NT2/D1 (cell line): ENCODE results near the gene ECSCR.
"Not testable (repeated sequence)": the region's sequence is repeated elsewhere in the genome, so short reads cannot be mapped to it uniquely, and the experiment has no call there.

ENCODE experiments used
- DNase-seq: peaks from one replicate; pipeline ENCODE4 v3.0.0-alpha.2; 2011; ENCODE audit warnings: low read depth, low spot score
- H3K27me3 ChIP-seq: 2 replicates; pipeline ENCODE4 v1.6.0; 2011; ENCODE audit warnings: mild to moderate bottlenecking; ENCODE audit not compliant: insufficient read length, insufficient read depth
- H3K36me3 ChIP-seq: 2 replicates; pipeline ENCODE4 v1.6.1; 2011; ENCODE audit warnings: mild to moderate bottlenecking, low read length, mixed read lengths; ENCODE audit not compliant: insufficient read depth, insufficient read length
- H3K4me1 ChIP-seq: 2 replicates; pipeline ENCODE4 v1.5.1; 2011; ENCODE audit not compliant: insufficient read depth, insufficient read length
- H3K4me3 ChIP-seq: 2 replicates; pipeline ENCODE4 v1.5.1; 2011; ENCODE audit warnings: low read depth; ENCODE audit not compliant: insufficient read length
- H3K9ac ChIP-seq: 2 replicates; pipeline ENCODE4 v1.6.0; 2011; ENCODE audit warnings: low read depth; ENCODE audit not compliant: insufficient read length
- H3K9me3 ChIP-seq: 2 replicates; pipeline ENCODE4 v1.5.1; 2011; ENCODE audit warnings: mild to moderate bottlenecking, low read length; ENCODE audit not compliant: insufficient read depth
- SUZ12 ChIP-seq: IDR thresholded peaks from 2 replicates; pipeline ENCODE4 v1.6.1; 2011; ENCODE audit not compliant: insufficient read length, insufficient read depth; ENCODE audit errors: extremely low read depth
- YY1 ChIP-seq: IDR thresholded peaks from 2 replicates; pipeline ENCODE4 v1.6.1; 2011; ENCODE audit not compliant: insufficient read length, insufficient read depth
- ZNF274 ChIP-seq: IDR thresholded peaks from 2 replicates; pipeline ENCODE4 v1.6.1; 2011; ENCODE audit warnings: mild to moderate bottlenecking, low read depth, low read length

Gene ECSCR

GRCh38 chr5:139462586-139463276 is at the start of gene ECSCR:
Gene ECSCR, minus strand, starts transcription at chr5:139462743. Its CDS starts 73 bp downstream, at chr5:139462670.
- no peaks in the 10 kb centered on the region for H3K27me3 ChIP-seq
- no peaks in the 10 kb centered on the region for H3K9me3 ChIP-seq
- no peak for TF ChIP-seq YY1
- no peak for TF ChIP-seq ZNF274
- no peak for TF ChIP-seq SUZ12
- no peak within 1 kb of the TSS for H3K4me3 ChIP-seq
- H3K9ac ChIP-seq: no peak within 1 kb of the TSS
- no peak for DNase-seq
- H3K36me3 ChIP-seq: no peaks in the 10 kb centered on the region
- peaks cover 13% of the 10 kb centered on the region for H3K4me1 ChIP-seq

GRCh38 chr5:139504722-139505121 is 42.2 kb upstream of the ECSCR start:
- not testable (repeated sequence) for H3K27me3 ChIP-seq, H3K9ac ChIP-seq, H3K4me1 ChIP-seq, H3K4me3 ChIP-seq, H3K36me3 ChIP-seq, DNase-seq
- peaks cover 11% of the 10 kb centered on the region; the same call in 1 of the 2 replicates for H3K9me3 ChIP-seq

- H3K9me3 ChIP-seq: peaks cover 11% of the 10 kb centered on the region; the same call in 1 of the 2 replicates
- not testable (repeated sequence) for H3K4me1 ChIP-seq, H3K9ac ChIP-seq, H3K27me3 ChIP-seq, DNase-seq, H3K36me3 ChIP-seq
- peak overlapping the region; percentile 42 for H3K4me3 ChIP-seq
Measured at GRCh38 chr5:139503879-139504278, 41.3 kb upstream of the ECSCR start.

DNA sequence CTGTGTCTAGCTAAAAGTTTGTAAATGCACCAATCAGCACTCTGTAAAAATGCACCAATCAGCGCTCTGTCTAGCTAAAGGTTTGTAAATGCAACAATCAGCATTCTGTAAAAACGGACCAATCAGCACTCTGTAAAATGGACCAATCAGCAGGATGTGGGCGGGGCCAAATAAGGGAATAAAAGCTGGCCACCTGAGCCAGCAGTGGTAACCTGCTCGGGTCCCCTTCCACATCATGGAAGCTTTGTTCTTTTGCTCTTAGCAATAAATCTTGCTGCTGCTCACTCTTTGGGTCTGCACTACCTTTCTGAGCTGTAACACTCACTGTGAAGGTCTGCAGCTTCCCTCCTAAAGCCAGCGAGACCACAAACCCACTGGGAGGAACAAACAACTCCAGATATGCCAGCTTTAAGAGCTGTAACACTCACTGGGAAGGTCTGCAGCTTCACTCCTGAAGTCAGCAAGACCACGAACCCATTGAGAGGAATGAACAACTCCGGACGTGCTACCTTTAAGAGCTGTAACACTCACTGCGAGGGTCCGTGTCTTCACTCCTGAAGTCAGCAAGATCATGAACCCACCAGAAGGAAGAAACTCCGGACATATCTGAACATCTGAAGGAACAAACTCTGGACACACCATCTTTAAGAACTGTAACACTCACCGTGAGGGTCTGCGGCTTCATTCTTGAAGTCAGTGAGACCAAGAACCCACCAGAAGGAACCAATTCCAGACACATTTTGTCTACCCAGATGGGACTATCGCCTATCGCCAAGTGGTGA is 40.7 kb upstream of the ECSCR start:
- DNase-seq, H3K4me1 ChIP-seq, H3K36me3 ChIP-seq, H3K27me3 ChIP-seq, H3K9ac ChIP-seq: not testable (repeated sequence)
- H3K9me3 ChIP-seq: peaks cover 11% of the 10 kb centered on the region; the same call in 1 of the 2 replicates
- H3K4me3 ChIP-seq: peak overlapping the region; percentile 42

DNA sequence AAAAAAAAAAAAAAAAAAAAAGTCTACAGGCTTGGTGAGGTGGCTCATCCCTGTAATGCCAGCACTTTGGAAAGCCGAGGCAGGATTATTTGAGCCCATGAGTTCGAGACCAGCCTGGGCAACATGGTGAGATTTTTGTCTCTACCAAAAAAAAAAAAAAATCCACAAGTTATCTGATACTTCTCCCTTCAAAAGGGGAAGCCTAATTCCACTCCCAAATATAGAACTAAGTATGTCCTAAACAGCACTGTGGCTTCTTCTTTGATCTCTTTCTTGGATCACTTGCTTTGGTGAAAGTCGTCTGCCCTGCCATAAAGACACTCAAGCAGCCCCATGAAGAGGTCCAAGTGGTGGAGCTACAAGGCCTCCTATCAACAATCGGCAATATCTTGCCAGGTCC is 38.8 kb upstream of the ECSCR start:
- no peak for TF ChIP-seq ZNF274
- no peak for TF ChIP-seq SUZ12
- no peak for TF ChIP-seq YY1
- Histone ChIP-seq H3K9ac (no peak overlapping the region), H3K27me3 (no peaks in the 10 kb centered on the region), H3K4me3 (no peak overlapping the region), H3K4me1 (no peaks in the 10 kb centered on the region), H3K36me3 (no peaks in the 10 kb centered on the region), H3K9me3 (peaks cover 11% of the 10 kb centered on the region; the same call in 1 of the 2 replicates)
- no peak for DNase-seq

DNA sequence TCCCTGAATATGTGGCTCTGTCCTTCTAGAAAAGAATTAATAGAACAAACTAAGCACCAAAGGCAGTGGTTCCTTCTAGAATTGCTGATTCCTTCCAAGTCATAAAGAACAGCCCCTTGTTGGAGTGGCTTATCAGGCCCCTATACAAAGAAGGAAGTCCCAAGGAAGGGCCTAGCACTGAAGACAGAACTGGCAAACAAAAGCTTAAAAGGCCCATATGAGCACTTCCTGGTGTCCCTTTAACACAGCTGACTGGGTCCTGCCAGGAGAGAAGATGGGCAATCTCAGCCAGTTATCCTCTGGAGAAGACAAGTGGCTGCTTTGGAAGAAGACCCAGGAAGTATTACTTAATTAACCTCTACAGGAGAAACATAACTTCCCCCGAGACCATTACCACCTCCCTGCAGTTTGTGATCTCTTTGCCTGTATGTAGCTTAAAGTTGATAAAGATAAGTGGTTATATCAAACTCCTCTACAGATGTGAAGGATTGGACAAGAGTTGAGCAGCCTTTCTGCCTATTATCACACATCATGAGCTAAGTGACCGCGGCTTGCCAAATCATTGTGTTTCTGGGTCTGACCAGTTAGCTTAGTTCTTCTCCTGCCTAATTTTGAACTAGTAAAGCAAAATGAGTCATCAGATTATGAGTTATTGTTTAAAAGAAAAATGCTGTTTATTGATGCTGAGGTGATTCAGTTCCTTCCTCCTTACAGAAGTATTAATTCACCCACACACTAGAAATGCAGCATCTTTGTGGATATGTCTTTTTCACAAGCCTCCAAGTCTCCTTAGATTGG is 33.3 kb upstream of the ECSCR start:
- Histone ChIP-seq H3K4me3 (no peak overlapping the region), H3K9me3 (no peaks in the 10 kb centered on the region), H3K4me1 (no peaks in the 10 kb centered on the region), H3K9ac (no peak overlapping the region), H3K36me3 (no peaks in the 10 kb centered on the region), H3K27me3 (no peaks in the 10 kb centered on the region)
- DNase-seq: no peak
- no peak for TF ChIP-seq YY1
- TF ChIP-seq SUZ12: no peak
- TF ChIP-seq ZNF274: no peak

- DNase-seq: no peak
- H3K27me3 ChIP-seq: no peaks in the 10 kb centered on the region
- TF ChIP-seq ZNF274: no peak
- no peak for TF ChIP-seq YY1
- TF ChIP-seq SUZ12: no peak
- no peaks in the 10 kb centered on the region for H3K36me3 ChIP-seq
- no peak overlapping the region for H3K4me3 ChIP-seq
- no peaks in the 10 kb centered on the region for H3K4me1 ChIP-seq
- no peaks in the 10 kb centered on the region for H3K9me3 ChIP-seq
- H3K9ac ChIP-seq: no peak overlapping the region
Measured at GRCh38 chr5:139494832-139495231, 32.3 kb upstream of the ECSCR start.
